Muscle of back (tissue), 11 donors: ENCODE measurements around the gene SPTBN5. TPM values are rescaled to one million over a fixed set of nuclear protein-coding genes. Genes with fewer than 3 reads are reported as not detected.

ENCODE experiments used
- DNase-seq, 3 donors: peaks; one replicate each; pipeline versions ENCODE4 v3.0.0 to v3.0.0-alpha.2; 2013
- polyA plus RNA-seq, 10 donors: library from polyadenylated mRNA; unstranded; fragments of 120-200 nt; gene quantifications; one replicate each; pipeline ENCODE4 v1.2.1, GENCODE V29; 2013; ENCODE audit not compliant: insufficient read length in 10 of 10

Gene SPTBN5
- polyA plus RNA-seq, 10 donors = 2.2 to 5.9 (median 3.1) TPM

- no peak for DNase-seq
These were observed 10.4 kb downstream of the SPTBN5 start for GRCh38 chr15:41883484-41883825.

GRCh38 chr15:41882689-41883483 is 11.0 kb downstream of the SPTBN5 start:
- no peak for DNase-seq

- DNase-seq = no peak
These were observed 11.7 kb downstream of the SPTBN5 start for GRCh38 chr15:41881920-41882688.

GRCh38 chr15:41881550-41881919 is 12.3 kb downstream of the SPTBN5 start:
- DNase-seq = no peak

DNA sequence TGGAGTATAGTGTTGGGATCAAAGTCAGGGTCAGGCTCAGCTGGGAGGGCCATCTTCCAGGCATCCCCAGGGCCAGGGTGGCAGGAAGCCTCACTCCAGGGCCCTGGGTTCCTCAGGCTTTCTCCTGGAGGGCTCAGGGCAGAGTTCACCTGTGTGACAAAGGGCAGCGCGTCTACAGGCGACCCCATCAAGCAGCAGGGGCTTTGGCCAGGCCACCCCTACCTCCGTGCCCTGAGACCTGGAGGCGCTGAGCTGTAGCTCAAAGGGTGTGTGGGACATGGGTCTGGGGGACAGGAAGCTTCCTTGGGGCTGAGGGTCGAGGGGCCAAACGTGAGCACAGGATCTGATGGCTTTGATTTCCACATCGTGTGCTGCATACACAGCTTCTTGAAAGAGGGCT is 12.8 kb downstream of the SPTBN5 start:
- no peak for DNase-seq

- no peak for DNase-seq
These were observed 13.5 kb downstream of the SPTBN5 start for GRCh38 chr15:41880156-41880877.

DNA sequence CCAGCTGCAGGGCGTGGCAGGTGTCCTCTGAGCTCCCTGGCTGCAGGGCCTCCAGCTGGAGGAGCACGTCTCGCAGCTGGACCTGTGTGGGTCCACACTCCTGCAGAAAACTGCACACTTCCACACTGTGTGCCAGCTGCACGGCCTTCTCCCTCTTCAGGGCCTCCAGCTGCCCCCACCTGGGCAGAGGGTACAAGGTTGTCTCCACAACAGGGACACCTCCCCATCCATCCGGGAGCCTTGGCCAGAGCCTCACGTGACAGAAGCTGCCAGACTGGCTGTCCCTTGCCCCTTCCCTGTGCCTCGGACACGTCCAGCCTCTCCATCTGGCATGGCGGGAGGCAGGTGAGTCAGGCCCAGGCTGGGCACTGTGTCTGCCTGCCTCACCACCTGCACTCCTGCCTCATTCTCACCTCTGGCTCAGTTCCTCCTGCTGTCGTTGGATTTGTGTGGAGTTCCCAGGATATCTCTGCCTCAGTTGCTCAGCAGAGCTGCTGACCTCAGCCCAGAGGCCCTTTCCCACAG is 14.5 kb downstream of the SPTBN5 start:
- no peak for DNase-seq

DNA sequence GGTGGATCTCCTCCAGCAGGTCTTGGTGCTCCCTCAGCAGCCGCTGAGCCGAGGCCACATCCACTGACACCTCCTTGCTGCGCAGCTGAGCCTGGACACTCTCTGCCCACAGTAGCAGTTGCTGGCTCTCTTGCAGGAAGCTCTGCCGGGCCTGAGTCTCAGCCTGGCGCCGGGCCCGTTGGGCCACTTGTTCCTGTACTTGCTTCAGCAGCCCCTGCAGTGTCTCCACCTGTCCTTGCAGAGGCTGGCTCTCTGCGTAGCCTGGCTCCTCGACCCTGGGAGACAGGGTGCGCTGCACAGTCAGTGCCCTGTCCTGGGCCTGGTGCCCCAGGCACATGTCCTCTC is 15.5 kb downstream of the SPTBN5 start:
- DNase-seq = peak in 2 of 3 donors; percentile 35 to 44

DNA sequence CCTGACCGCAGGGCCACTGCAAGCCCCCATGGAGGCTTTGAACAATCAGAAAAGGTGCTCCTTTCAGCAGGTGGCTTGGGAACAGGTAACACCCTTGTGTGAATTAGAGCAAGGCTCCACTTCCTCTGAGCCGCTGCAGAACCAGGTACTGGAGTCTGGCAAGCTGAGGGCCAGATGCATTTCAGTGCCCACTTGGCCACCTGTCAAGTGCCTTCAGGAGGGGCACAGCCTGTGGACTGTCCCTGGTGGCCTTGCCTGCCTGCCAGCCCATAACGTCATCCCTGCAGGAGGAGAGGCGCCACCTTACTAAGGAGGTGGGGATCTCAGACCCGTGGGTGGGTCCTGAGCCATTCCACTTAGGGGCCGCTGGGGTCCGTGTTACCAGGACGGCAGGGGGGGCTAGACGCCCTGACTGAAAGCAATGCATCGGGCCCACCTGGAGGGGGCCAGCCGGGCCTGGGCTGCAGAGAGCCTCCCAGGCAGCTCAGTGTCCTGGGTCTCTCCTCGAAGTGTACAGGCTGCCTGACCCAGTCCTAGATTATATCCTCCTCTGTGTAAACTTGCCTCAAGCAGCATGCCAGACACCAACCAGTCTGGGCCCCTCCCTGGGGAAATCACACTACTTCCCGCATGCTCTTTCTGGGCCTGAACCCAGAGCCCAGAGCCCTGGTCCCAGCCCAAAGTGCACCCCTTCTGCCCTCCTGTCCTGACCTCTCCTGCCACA is 16.1 kb downstream of the SPTBN5 start:
- no peak for DNase-seq

GRCh38 chr15:41876689-41877088 is 17.2 kb downstream of the SPTBN5 start:
- DNase-seq = no peak

DNA sequence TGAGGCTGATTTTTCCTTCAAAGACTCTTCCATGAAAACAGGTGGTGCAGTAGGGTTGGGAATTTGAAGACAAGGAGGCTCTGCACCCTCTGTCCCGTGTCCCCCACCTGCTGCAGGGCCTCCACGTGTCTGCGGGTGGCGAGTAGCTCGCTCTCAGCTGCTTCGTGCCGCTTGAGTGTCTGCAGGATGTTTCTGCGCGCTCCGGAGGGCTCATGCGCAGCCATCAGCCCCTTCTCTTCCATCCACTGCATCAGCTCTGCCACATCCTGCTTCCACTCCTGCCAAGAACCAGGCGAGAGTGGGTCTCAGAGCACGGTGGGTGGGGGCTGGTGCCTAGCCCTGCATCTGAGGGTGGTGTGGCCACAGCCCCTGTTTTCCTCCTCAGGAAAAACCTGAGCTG is 17.8 kb downstream of the SPTBN5 start:
- no peak for DNase-seq

DNA sequence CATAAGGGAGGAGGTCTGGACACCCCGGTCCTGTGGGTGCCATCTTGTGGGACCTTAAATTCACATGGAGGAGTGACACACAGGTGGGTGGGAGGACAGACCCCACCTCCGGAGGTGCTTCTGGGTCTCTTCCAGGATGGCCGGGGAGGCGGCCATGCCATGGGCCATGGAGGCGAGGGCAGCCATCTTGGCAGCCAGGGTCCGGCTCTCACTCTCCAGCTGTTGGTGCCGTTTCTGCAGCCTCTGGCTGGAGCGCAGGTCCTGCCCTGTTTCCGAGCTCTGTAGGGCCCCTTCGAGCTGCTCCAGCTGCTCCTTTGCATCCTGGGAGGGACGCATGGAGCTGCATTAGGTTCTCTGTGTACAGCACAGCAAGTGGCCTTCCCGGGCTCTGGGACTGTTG is 19.1 kb downstream of the SPTBN5 start:
- DNase-seq = no peak

DNA sequence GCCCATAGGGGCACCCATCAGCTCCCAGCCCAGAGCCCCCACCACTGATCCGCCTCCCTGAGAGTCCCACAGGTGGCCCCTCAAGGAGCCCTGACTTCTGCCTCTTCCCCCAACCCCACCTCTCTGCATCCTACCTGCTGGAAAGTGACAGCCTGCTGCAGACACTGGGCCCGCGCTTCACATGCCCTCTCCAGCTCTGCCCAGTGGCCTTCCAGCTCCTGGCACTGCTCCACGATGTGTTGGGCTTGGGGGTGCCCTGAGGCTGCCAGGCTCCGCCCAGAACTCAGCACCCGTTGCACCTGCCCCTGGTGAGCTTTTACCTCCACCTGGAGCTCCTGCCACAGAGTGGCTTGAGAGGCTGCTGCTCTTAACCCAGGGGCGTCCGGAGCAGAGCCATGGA is 20.1 kb downstream of the SPTBN5 start:
- no peak for DNase-seq

GRCh38 chr15:41872166-41872747 is 21.6 kb downstream of the SPTBN5 start:
- no peak for DNase-seq

DNA sequence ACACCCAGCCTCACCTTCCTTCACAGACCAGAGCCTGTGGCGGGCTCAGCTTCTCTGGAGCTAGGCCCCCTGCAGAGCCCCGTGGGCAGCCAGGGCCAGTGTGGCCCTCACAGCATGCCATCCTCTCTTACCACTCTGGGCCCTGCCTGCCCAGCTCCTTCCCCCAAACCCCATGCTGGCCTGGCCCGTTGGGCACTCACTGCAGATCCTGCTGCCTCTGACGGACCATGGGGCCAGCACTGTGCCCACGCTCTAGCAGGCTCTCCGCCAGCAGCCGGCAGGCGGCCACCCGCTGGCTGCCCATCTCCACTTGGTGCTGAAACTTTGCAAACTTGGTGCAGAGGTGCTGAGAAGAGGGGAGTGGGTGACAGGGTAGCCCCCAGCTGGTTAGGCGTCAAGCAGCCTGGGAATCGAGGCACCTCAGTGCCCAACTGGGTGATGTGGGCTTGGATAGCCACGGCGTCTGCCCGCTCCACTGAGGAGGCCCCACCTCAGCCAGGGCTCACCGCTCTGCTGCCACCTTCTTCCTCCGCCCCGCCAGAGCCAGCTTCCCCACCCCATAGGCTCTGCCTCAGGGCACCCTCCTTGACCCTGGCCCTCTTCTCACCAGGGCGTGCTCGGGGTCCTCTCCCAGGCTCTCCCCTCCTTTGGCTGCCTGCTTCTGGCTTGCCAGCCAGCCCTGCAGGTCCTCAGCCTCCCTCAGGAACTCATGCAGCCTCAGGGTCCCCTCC is 22.5 kb downstream of the SPTBN5 start:
- no peak for DNase-seq

GRCh38 chr15:41870689-41871081 is 23.2 kb downstream of the SPTBN5 start:
- no peak for DNase-seq

- no peak for DNase-seq
These were observed 23.8 kb downstream of the SPTBN5 start for GRCh38 chr15:41869770-41870688.

GRCh38 chr15:41868321-41868720 is 25.5 kb downstream of the SPTBN5 start:
- no peak for DNase-seq

- no peak for DNase-seq
These were observed 26.8 kb downstream of the SPTBN5 start for GRCh38 chr15:41866872-41867579.
